Prostate gland (tissue), 2 donors: ENCODE results near the gene RHBDL1.

Source experiments
- POLR2A ChIP-seq: fragments of 450-650 bp; IDR thresholded peaks from one replicate; pipeline ENCODE4 v1.6.1; 2016; ENCODE audit warnings: antibody characterized with exemption, mild to moderate bottlenecking
- POLR2AphosphoS5 ChIP-seq: sonication (generic); formaldehyde crosslinking; IDR thresholded peaks from one replicate; pipeline ENCODE4 v1.6.1; 2017; ENCODE audit warnings: antibody characterized with exemption
- TF ChIP-seq, protein P1 (sequence below), 4 experiments: fragments of 200-600 bp in 2 of 4; fragments of 450-650 bp in 2 of 4; sonication (generic) in 2 of 4; IDR thresholded peaks; 1 replicate in 3 of 4; 2 replicates in 1 of 4; pipeline ENCODE4 v1.5.1; 2016 to 2019; ENCODE audit warnings: antibody characterized with exemption in 4 of 4, mild to moderate bottlenecking in 2 of 4, moderate library complexity in 2 of 4

DNA sequence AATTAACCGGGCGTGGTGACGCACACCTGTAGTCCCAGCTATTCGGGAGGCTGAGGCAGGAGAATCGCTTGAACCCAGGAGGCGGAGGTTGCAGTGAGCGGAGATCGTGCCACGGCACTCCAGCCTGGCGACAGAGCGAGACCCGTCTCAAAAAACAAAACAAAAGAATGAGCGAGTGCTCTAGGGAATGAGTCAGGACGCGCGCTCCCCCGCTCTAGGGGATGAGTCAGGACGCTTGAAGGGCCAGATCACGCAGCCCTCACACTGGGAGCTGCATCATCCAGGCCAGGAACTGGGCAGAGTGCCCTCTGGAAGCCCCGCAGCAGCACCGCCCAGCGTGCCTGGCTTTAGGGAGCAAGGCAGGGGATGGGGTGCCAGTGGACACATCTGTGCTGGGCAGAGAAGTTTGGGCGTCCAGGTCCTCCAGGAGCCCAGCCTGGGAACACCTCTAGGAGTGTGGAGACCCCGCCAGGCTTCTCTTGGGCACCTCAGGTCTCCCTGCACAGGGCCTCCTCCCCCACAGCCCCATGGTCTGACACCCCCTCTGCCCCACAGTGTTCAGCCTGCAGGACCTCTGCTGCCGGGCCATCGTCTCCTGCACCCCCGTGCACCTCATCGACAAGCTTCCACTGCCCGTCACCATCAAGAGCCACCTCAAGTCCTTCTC is 48.6 kb upstream of the RHBDL1 start:
- TF ChIP-seq POLR2A (no peak), POLR2AphosphoS5 (no peak)
- TF ChIP-seq, protein P1, sequence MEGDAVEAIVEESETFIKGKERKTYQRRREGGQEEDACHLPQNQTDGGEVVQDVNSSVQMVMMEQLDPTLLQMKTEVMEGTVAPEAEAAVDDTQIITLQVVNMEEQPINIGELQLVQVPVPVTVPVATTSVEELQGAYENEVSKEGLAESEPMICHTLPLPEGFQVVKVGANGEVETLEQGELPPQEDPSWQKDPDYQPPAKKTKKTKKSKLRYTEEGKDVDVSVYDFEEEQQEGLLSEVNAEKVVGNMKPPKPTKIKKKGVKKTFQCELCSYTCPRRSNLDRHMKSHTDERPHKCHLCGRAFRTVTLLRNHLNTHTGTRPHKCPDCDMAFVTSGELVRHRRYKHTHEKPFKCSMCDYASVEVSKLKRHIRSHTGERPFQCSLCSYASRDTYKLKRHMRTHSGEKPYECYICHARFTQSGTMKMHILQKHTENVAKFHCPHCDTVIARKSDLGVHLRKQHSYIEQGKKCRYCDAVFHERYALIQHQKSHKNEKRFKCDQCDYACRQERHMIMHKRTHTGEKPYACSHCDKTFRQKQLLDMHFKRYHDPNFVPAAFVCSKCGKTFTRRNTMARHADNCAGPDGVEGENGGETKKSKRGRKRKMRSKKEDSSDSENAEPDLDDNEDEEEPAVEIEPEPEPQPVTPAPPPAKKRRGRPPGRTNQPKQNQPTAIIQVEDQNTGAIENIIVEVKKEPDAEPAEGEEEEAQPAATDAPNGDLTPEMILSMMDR (IDR thresholded peaks at IDR 0.05), result no peak
